Loucy (cell line): ENCODE measurements around the gene PYY.

Experiments
- H2AFZ ChIP-seq: fragments of 200-600 bp; sonication (generic); 2 replicates; pipeline ENCODE4 v1.6.0; 2016; ENCODE audit warnings: antibody characterized with exemption, mild to moderate bottlenecking, low read length, moderate library complexity
- H3F3A ChIP-seq: fragments of 200-600 bp; 2 replicates; pipeline ENCODE4 v1.6.0; 2016; ENCODE audit warnings: antibody characterized with exemption, low read depth, mild to moderate bottlenecking
- H3K27me3 ChIP-seq: fragments of 200-600 bp; sonication (generic); 2 replicates; pipeline ENCODE4 v1.6.1; 2014; ENCODE audit warnings: low read length, mild to moderate bottlenecking; ENCODE audit not compliant: insufficient read depth, poor library complexity, severe bottlenecking
- H3K36me3 ChIP-seq: fragments of 200-600 bp; sonication (generic); 2 replicates; pipeline ENCODE4 v1.6.1; 2016; ENCODE audit warnings: low read length; ENCODE audit not compliant: insufficient read depth
- H3K4me1 ChIP-seq: fragments of 200-600 bp; sonication (generic); 2 replicates; pipeline ENCODE4 v1.5.1; 2014; ENCODE audit warnings: low read length, mild to moderate bottlenecking; ENCODE audit not compliant: insufficient read depth, poor library complexity, severe bottlenecking
- H3K4me2 ChIP-seq: fragments of 200-600 bp; sonication (generic); 2 replicates; pipeline ENCODE4 v1.6.0; 2014; ENCODE audit warnings: antibody characterized with exemption, low read length, low read depth, mild to moderate bottlenecking; ENCODE audit not compliant: poor library complexity, severe bottlenecking
- H3K4me3 ChIP-seq: fragments of 200-600 bp; sonication (generic); 2 replicates; pipeline ENCODE4 v1.5.1; 2014; ENCODE audit warnings: low read length, mild to moderate bottlenecking, mixed read lengths; ENCODE audit not compliant: poor library complexity, severe bottlenecking
- H3K79me2 ChIP-seq: fragments of 200-600 bp; sonication (generic); 2 replicates; pipeline ENCODE4 v1.6.1; 2014; ENCODE audit warnings: low read length; ENCODE audit not compliant: insufficient read depth
- H3K9ac ChIP-seq: fragments of 200-600 bp; sonication (generic); 2 replicates; pipeline ENCODE4 v1.6.0; 2014; ENCODE audit warnings: mild to moderate bottlenecking, low read depth, low read length, moderate library complexity; ENCODE audit not compliant: poor library complexity, severe bottlenecking
- H3K9me2 ChIP-seq: fragments of 200-600 bp; sonication (generic); replicated peaks from 2 replicates; pipeline ENCODE4 v1.6.1; 2016; ENCODE audit warnings: low read depth, low read length, mixed read lengths
- H3K9me3 ChIP-seq: fragments of 200-600 bp; sonication (generic); 2 replicates; pipeline ENCODE4 v1.6.1; 2014; ENCODE audit warnings: mild to moderate bottlenecking, antibody characterized with exemption, low read length, low read depth; ENCODE audit not compliant: insufficient read depth
- H4K20me1 ChIP-seq: fragments of 200-600 bp; sonication (generic); 2 replicates; pipeline ENCODE4 v1.6.0; 2014; ENCODE audit warnings: antibody characterized with exemption, low read length, mild to moderate bottlenecking; ENCODE audit not compliant: insufficient read depth, poor library complexity, severe bottlenecking
- EZH2phosphoT487 ChIP-seq: fragments of 200-600 bp; IDR thresholded peaks from 2 replicates; pipeline ENCODE4 v1.6.1; 2018; ENCODE audit warnings: antibody characterized with exemption, mild to moderate bottlenecking, moderate library complexity, borderline replicate concordance
- TF ChIP-seq, protein P1 (sequence below): fragments of 200-600 bp; sonication (generic); conservative IDR thresholded peaks from 2 replicates; pipeline ENCODE4 v1.5.1; 2014; ENCODE audit warnings: mild to moderate bottlenecking, antibody characterized with exemption, low read length

The PYY gene

DNA sequence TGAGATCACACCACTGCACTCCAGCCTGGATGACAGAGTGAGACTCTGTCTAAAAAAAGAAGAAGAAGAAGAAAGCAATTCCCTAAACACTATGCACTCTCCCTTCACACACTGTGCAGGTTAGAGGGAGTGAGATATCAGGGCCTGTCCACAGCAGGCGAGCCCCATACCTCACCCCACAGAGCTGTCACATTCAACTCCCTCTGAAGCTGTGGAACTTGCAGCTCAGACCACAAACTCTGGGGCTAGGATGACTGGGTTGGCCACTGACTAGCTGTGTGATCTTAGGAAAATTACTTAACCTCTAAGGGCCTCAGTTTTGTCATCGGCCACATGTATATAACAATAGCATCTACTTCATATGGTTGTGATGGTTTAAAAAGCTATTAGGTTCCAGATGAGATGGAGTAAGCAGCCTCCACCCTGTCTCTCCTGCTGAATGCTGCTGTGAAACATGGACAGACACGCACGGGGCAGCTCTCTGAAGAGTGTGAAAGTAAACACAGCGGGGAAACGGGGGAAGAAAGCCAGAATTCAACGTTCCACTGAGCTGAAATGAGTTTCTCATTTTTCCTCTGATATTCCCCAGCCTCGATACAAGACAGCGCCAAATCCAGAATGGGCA lies 13.6 kb upstream of the PYY start:
- Histone ChIP-seq H3K4me2 (no peak overlapping the region), H3K4me3 (no peak overlapping the region), H3K9ac (no peak overlapping the region), H3K9me3 (no peaks in the 10 kb centered on the region), H3K4me1 (no peaks in the 10 kb centered on the region), H4K20me1 (no peaks in the 10 kb centered on the region), H3K9me2 (no peaks in the 10 kb centered on the region), H3K79me2 (no peaks in the 10 kb centered on the region), H3K27me3 (no peaks in the 10 kb centered on the region), H3F3A (no peaks in the 10 kb centered on the region), H3K36me3 (no peaks in the 10 kb centered on the region), H2AFZ (no peak overlapping the region)
- no peak for TF ChIP-seq EZH2phosphoT487
- TF ChIP-seq, protein P1, sequence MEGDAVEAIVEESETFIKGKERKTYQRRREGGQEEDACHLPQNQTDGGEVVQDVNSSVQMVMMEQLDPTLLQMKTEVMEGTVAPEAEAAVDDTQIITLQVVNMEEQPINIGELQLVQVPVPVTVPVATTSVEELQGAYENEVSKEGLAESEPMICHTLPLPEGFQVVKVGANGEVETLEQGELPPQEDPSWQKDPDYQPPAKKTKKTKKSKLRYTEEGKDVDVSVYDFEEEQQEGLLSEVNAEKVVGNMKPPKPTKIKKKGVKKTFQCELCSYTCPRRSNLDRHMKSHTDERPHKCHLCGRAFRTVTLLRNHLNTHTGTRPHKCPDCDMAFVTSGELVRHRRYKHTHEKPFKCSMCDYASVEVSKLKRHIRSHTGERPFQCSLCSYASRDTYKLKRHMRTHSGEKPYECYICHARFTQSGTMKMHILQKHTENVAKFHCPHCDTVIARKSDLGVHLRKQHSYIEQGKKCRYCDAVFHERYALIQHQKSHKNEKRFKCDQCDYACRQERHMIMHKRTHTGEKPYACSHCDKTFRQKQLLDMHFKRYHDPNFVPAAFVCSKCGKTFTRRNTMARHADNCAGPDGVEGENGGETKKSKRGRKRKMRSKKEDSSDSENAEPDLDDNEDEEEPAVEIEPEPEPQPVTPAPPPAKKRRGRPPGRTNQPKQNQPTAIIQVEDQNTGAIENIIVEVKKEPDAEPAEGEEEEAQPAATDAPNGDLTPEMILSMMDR, result no peak

DNA sequence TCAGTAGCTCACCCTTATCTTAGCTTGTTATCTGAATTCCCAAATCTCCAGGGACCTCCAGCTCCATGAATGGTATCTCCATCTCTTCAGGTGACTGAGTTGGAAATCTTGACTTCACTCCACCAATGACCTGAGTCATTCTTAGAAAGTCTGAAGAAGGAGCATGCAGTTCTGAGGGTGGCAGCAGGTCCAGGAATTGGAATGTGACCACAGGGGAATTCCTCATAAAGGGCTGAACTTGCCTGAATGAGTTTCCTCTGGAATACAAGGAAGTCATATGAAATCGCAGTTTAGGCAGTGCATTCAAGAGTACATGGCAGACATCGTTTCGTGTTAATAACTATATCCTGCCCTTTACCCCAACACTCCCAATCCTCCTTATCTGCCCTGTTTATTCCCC lies 12.5 kb upstream of the PYY start:
- no peaks in the 10 kb centered on the region for H4K20me1 ChIP-seq
- no peaks in the 10 kb centered on the region for H3F3A ChIP-seq
- no peak overlapping the region for H2AFZ ChIP-seq
- no peak overlapping the region for H3K9ac ChIP-seq
- H3K36me3 ChIP-seq, result no peaks in the 10 kb centered on the region
- no peak for TF ChIP-seq EZH2phosphoT487
- TF ChIP-seq, protein P1, result no peak
- H3K4me3 ChIP-seq, result no peak overlapping the region
- H3K4me1 ChIP-seq, result no peaks in the 10 kb centered on the region
- no peak overlapping the region for H3K4me2 ChIP-seq
- H3K27me3 ChIP-seq, result no peaks in the 10 kb centered on the region
- no peaks in the 10 kb centered on the region for H3K9me3 ChIP-seq
- no peaks in the 10 kb centered on the region for H3K79me2 ChIP-seq
- no peaks in the 10 kb centered on the region for H3K9me2 ChIP-seq

DNA sequence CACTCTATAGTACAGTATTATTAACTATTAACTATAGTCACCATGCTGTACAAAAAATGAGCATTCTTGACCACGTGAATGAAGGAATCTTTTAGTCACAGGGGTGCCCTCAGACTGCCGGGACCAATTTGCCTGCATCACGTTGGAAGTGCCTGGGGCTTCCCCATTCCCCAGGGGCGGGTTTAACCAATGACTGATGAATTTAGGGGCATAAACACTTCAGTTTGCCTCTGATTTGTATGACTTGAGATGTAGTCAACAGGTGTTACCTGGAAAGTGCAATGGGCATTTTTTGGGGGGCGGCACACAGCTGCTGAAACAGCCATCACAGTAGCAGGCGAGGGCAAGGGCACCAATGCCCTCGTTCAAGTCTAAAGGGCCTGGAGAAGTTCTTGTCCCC lies 8.7 kb upstream of the PYY start:
- H3K4me1 ChIP-seq, result no peaks in the 10 kb centered on the region
- H3K9me3 ChIP-seq, result no peaks in the 10 kb centered on the region
- no peak overlapping the region for H3K4me2 ChIP-seq
- H3K27me3 ChIP-seq, result no peaks in the 10 kb centered on the region
- no peak for TF ChIP-seq EZH2phosphoT487
- TF ChIP-seq, protein P1, result no peak
- H3K79me2 ChIP-seq, result no peaks in the 10 kb centered on the region
- H3K36me3 ChIP-seq, result no peaks in the 10 kb centered on the region
- H4K20me1 ChIP-seq, result no peaks in the 10 kb centered on the region
- no peak overlapping the region for H2AFZ ChIP-seq
- H3K9me2 ChIP-seq, result no peaks in the 10 kb centered on the region
- no peak overlapping the region for H3K4me3 ChIP-seq
- H3F3A ChIP-seq, result no peaks in the 10 kb centered on the region
- no peak overlapping the region for H3K9ac ChIP-seq
